Endothelial cell of umbilical vein (primary cell): ENCODE measurements around the gene SNTA1. TPM values are rescaled to one million over a fixed set of nuclear protein-coding genes. Genes with fewer than 3 reads are reported as not detected.
"Not testable (repeated sequence)": the region's sequence is repeated elsewhere in the genome, so short reads cannot be mapped to it uniquely, and the experiment has no call there.

ENCODE experiments used
- BruUV-seq: library from RNA; stranded (reverse); fragments of 400-500 nt; replicated peaks from 2 replicates; lab custom pipeline; 2021; lab: Mats Ljungman, UMichigan
- CTCF ChIA-PET: fragments of 300-600, 350-600 bp; sonication (Branson Sonifier 250); formaldehyde crosslinking; loops from one replicate; lab custom pipeline; 2021; ENCODE audit warnings: antibody characterized with exemption, inconsistent platforms; lab: Charles Lee
- POLR2A ChIA-PET: fragments of 300-600, 350-600 bp; sonication (Branson Sonifier 250); formaldehyde crosslinking; loops from one replicate; lab custom pipeline; 2021; ENCODE audit warnings: antibody characterized with exemption, inconsistent platforms; lab: Charles Lee
- DNase-seq: peaks from one replicate; pipeline ENCODE4 v3.0.0-alpha.2; 2011; ENCODE audit warnings: low read depth, low spot score
- FAIRE-seq: peaks from 2 replicates; lab custom pipeline; 2011; peaks lifted over from hg19 to GRCh38; lab: Jason Lieb, UNC
- H2AFZ ChIP-seq: 2 replicates; pipeline ENCODE4 v1.6.0; 2012; ENCODE audit warnings: low read depth, low read length, control low read depth, inconsistent platforms
- H3K27ac ChIP-seq: 2 replicates; pipeline ENCODE4 v1.5.1; 2011; ENCODE audit warnings: low read depth, mild to moderate bottlenecking, control low read depth, low read length, moderate library complexity; ENCODE audit not compliant: insufficient read depth
- H3K27me3 ChIP-seq, 2 experiments: 2 replicates each; pipeline versions ENCODE4 v1.6.0 to v1.6.1; 2011; ENCODE audit warnings: low read length in 2 of 2, mixed read lengths in 1 of 2; ENCODE audit not compliant: control insufficient read depth in 2 of 2, insufficient read depth in 2 of 2
- H3K36me3 ChIP-seq, 2 experiments: 2 replicates in 1 of 2; 3 replicates in 1 of 2; pipeline ENCODE4 v1.5.1; 2011; ENCODE audit warnings: low read length in 2 of 2, mild to moderate bottlenecking in 1 of 2, moderate library complexity in 1 of 2; ENCODE audit not compliant: control insufficient read depth in 2 of 2, insufficient read depth in 2 of 2; ENCODE audit errors: extremely low read depth in 1 of 2
- H3K4me1 ChIP-seq: 3 replicates; pipeline ENCODE4 v1.5.1; 2011; ENCODE audit warnings: mild to moderate bottlenecking, low read length; ENCODE audit not compliant: control insufficient read depth, insufficient read depth; ENCODE audit errors: extremely low read depth
- H3K4me2 ChIP-seq: 2 replicates; pipeline ENCODE4 v1.6.1; 2011; ENCODE audit warnings: low read length, control low read depth, mixed read lengths; ENCODE audit not compliant: insufficient read depth
- H3K4me3 ChIP-seq, 3 experiments: fragments of 200-600 bp in 1 of 3; sonication (generic), shearing (Covaris generic) in 1 of 3; replicated peaks in 1 of 3; 2 replicates each; pipeline ENCODE4 v1.5.1; 2011 to 2016; ENCODE audit warnings: control low read depth in 3 of 3, low read length in 3 of 3, mild to moderate bottlenecking in 2 of 3, inconsistent platforms in 1 of 3, low read depth in 1 of 3, moderate library complexity in 1 of 3; ENCODE audit not compliant: insufficient read depth in 1 of 3
- H3K79me2 ChIP-seq: 2 replicates; pipeline ENCODE4 v1.6.0; 2012; ENCODE audit warnings: low read length, inconsistent platforms; ENCODE audit not compliant: control insufficient read depth, insufficient read depth
- H3K9ac ChIP-seq: replicated peaks from 2 replicates; pipeline ENCODE3; 2011; ENCODE audit warnings: low read length, control low read depth; ENCODE audit not compliant: insufficient read depth; ENCODE audit errors: extremely low read depth
- H3K9me1 ChIP-seq: replicated peaks from 3 replicates; pipeline ENCODE4 v1.6.0; 2011; ENCODE audit warnings: mild to moderate bottlenecking, low read length; ENCODE audit not compliant: control insufficient read depth, insufficient read depth; ENCODE audit errors: extremely low read depth
- H3K9me3 ChIP-seq: replicated peaks from 2 replicates; pipeline ENCODE4 v1.5.1; 2012; ENCODE audit warnings: low read length, inconsistent platforms; ENCODE audit not compliant: control insufficient read depth, insufficient read depth
- H4K20me1 ChIP-seq: replicated peaks from 2 replicates; pipeline ENCODE3; 2011; ENCODE audit warnings: mild to moderate bottlenecking, low read length; ENCODE audit not compliant: control insufficient read depth, insufficient read depth; ENCODE audit errors: extremely low read depth
- CTCF ChIP-seq, 2 donors: IDR thresholded peaks; 1 replicate in 1 of 2; 2 replicates in 1 of 2; pipeline ENCODE4 v1.5.1; 2011; ENCODE audit warnings: low read length in 2 of 2, mild to moderate bottlenecking in 2 of 2, moderate library complexity in 2 of 2, control low read depth in 1 of 2, inconsistent platforms in 1 of 2, low read depth in 1 of 2; ENCODE audit not compliant: insufficient read depth in 1 of 2; ENCODE audit errors: extremely low read depth in 1 of 2
- EZH2 ChIP-seq: IDR thresholded peaks from 2 replicates; pipeline ENCODE4 v1.6.1; 2012; ENCODE audit warnings: borderline replicate concordance, low read depth, mild to moderate bottlenecking, moderate library complexity, low read length, inconsistent platforms; ENCODE audit not compliant: severe bottlenecking
- FOS ChIP-seq: IDR thresholded peaks from 2 replicates; pipeline ENCODE4 v1.6.1; 2011; ENCODE audit warnings: mild to moderate bottlenecking, low read length, moderate library complexity, borderline replicate concordance; ENCODE audit not compliant: insufficient read depth
- GATA2 ChIP-seq: IDR thresholded peaks from 2 replicates; pipeline ENCODE4 v1.7.0; 2011; ENCODE audit warnings: low read depth, mild to moderate bottlenecking, moderate library complexity, mixed read lengths, low read length; ENCODE audit not compliant: insufficient read length, insufficient read depth
- JUN ChIP-seq: IDR thresholded peaks from 2 replicates; pipeline ENCODE4 v1.6.1; 2011; ENCODE audit warnings: borderline replicate concordance, low read depth; ENCODE audit not compliant: insufficient read length, insufficient read depth
- MAX ChIP-seq: IDR thresholded peaks from 2 replicates; pipeline ENCODE4 v1.6.1; 2011; ENCODE audit not compliant: insufficient read depth, insufficient read length
- MYC ChIP-seq: IDR thresholded peaks from one replicate; pipeline ENCODE4 v1.6.1; 2011; ENCODE audit warnings: mild to moderate bottlenecking, low read depth, low read length
- POLR2A ChIP-seq: IDR thresholded peaks from 2 replicates; pipeline ENCODE4 v1.6.1; 2012; ENCODE audit warnings: low read depth, mild to moderate bottlenecking, control low read depth, low read length
- POLR2AphosphoS5 ChIP-seq: IDR thresholded peaks from 2 replicates; pipeline ENCODE4 v1.6.1; 2012; ENCODE audit warnings: low read depth, mild to moderate bottlenecking, control low read depth, low read length, moderate library complexity; ENCODE audit not compliant: insufficient read depth
- dilution Hi-C: fragments of 300-500 bp; cut with MboI; formaldehyde crosslinking; loops from one replicate; pipeline ENCODE4 v1.15.0; 2019; ENCODE audit warnings: low sequenced_read_pairs; ENCODE audit not compliant: extremely low pct_ligation_motif_present
- intact Hi-C: fragments of 100-400 bp; cut with micrococcal nuclease; formaldehyde crosslinking; loops from one replicate; pipeline ENCODE4 v1.10.0; 2022
- polyA plus RNA-seq, 4 experiments: library from polyadenylated mRNA; depleted of rRNA in 3 of 4; stranded (reverse) in 3 of 4; unstranded in 1 of 4; fragments of >200 nt; gene quantifications; 2 replicates each; pipeline versions ENCODE4 v1.2.1 to v1.2.3, GENCODE V29; 2011 to 2012; ENCODE audit warnings: missing spikeins in 1 of 4
- total RNA-seq: library from RNA; stranded (reverse); gene quantifications from 2 replicates; pipeline ENCODE4 v1.2.3, GENCODE V29; 2021

Gene SNTA1
- total and polyA plus RNA-seq, 2 donors (not counting 3 experiments of a cell fraction or from before 2014, with no cell fraction given): 5.2 to 6.0 TPM

GRCh38 chr20:33489495-33490022 is 46.0 kb upstream of the SNTA1 start:
- dilution Hi-C loops (no loop called here), intact Hi-C loops (loop anchor here (10.0 kb wide), 1 partner anchor 75 kb away; no protein-coding TSS in a partner anchor)
- no peaks in the 10 kb centered on the region for H3K36me3 ChIP-seq
- FAIRE-seq (peak; percentile 96), DNase-seq (peak; percentile 96)
- H2AFZ ChIP-seq: peak overlapping the region; percentile 98
- TF ChIP-seq CTCF (IDR thresholded peaks at IDR 0.05; ENCODE audit: extremely low read depth in 1 of 2, insufficient read depth in 1 of 2, low read depth in 1 of 2, low read length in 2 of 2) (no peak), GATA2 (no peak), JUN (no peak), EZH2 (no peak), MAX (peak; percentile 60), POLR2AphosphoS5 (peak; percentile 91), MYC (no peak), POLR2A (peak; percentile 96), FOS (no peak)
- TSS peak; percentile 96 for BruUV-seq
- peak overlapping the region; percentile 54 to 79 (median 58) for H3K4me3 ChIP-seq
- peak overlapping the region; percentile 84 for H3K9ac ChIP-seq
- H3K9me1 ChIP-seq: no peaks in the 10 kb centered on the region
- ChIA-PET CTCF (interaction anchor here (0.9 to 1.5 kb wide), 6 partner anchors 14 to 178 kb away, joined by 3 to 8 read pairs (median 4); partner anchors contain the start of gene ACTL10), POLR2A (interaction anchor here (0.7 to 0.9 kb wide), 5 partner anchors 9 to 178 kb away, joined by 3 to 5 read pairs (median 3); partner anchors contain the start of gene ACTL10)
- peak overlapping the region; percentile 88 for H3K4me2 ChIP-seq
- no peaks in the 10 kb centered on the region for H3K9me3 ChIP-seq
- no peaks in the 10 kb centered on the region for H3K27me3 ChIP-seq
- peak overlapping the region; percentile 79 for H3K27ac ChIP-seq
- H3K79me2 ChIP-seq: peaks cover 2% of the 10 kb centered on the region
- no peaks in the 10 kb centered on the region for H4K20me1 ChIP-seq
- H3K4me1 ChIP-seq: peaks cover 6% of the 10 kb centered on the region

GRCh38 chr20:33488661-33489494 is 45.3 kb upstream of the SNTA1 start:
- H3K36me3 ChIP-seq, dilution Hi-C loops, H3K9me3 ChIP-seq, BruUV-seq, H3K79me2 ChIP-seq, intact Hi-C loops, H3K27me3 ChIP-seq, DNase-seq, H2AFZ ChIP-seq, H3K4me1 ChIP-seq, H3K9me1 ChIP-seq, H4K20me1 ChIP-seq: not testable (repeated sequence)
- Histone ChIP-seq H3K9ac (peak overlapping the region; percentile 84), H3K4me2 (peak overlapping the region; percentile 88), H3K4me3 (peak overlapping the region in 1 of 3 experiments; percentile 79), H3K27ac (peak overlapping the region; percentile 79)
- ChIA-PET CTCF (interaction anchor here (0.6 to 1.5 kb wide), 6 partner anchors 10 to 179 kb away, joined by 3 to 4 read pairs (median 3); partner anchors contain the start of gene ACTL10), POLR2A (interaction anchor here (0.8 to 0.9 kb wide), 2 partner anchors 66 to 178 kb away, joined by 3 to 4 read pairs; partner anchors contain the start of gene ACTL10)
- FAIRE-seq: peak; percentile 35
